Measurements from ENCODE around the gene SH3GL3.

DNA sequence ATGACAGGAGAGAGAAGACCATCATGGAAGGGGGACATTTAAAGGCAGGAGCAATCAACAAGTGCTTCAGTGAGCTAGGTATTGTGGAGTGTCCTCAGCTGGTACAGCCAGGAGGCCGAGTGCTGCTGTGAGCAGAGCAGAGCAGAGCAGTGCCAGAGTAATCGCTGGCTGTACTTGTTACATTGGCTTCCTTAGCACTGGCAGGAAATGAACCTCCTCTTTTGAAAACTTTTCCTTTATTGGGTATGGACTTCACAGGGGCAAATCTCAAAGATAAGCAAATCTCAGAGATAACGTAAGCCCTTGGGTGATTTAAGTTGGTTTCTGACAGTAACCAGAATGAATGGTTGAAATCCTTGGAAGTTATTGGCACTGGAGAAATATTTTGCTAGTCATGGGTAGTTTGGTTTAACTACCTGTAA is 2.1 kb downstream of the SH3GL3 start:
- TF ChIP-seq CTCF (IDR thresholded peaks at IDR 0.05; ENCODE audit: control extremely low read depth in 1 of 3, insufficient read depth in 1 of 3, low read depth in 1 of 3, low read length in 3 of 3): no peak
- TF ChIP-seq RXRA (IDR thresholded peaks at IDR 0.05; ENCODE audit: insufficient read depth, low read depth, low read length): no peak
- TF ChIP-seq POLR2A (IDR thresholded peaks at IDR 0.05; ENCODE audit: control extremely low read depth in 1 of 2, low read depth in 2 of 2, low read length in 2 of 2): no peak
- no peak for TF ChIP-seq BCL11A (IDR thresholded peaks at IDR 0.05; ENCODE audit: low read depth in 2 of 2, low read length in 2 of 2)
- TF ChIP-seq SIN3A (conservative IDR thresholded peaks at IDR 0.05 in 1 of 2, IDR thresholded peaks at IDR 0.05 in 1 of 2; ENCODE audit: low read depth in 1 of 2, low read length in 2 of 2): no peak
- no peak for TF ChIP-seq GABPA (IDR thresholded peaks at IDR 0.05; ENCODE audit: borderline replicate concordance, insufficient read depth, low read length)
- no peak for TF ChIP-seq JUN (IDR thresholded peaks at IDR 0.05; ENCODE audit: low read depth, low read length)
- TF ChIP-seq JUND (IDR thresholded peaks at IDR 0.05; ENCODE audit: low read length): no peak
- TF ChIP-seq MAX (IDR thresholded peaks at IDR 0.05): no peak
- no peak for TF ChIP-seq SUZ12 (IDR thresholded peaks at IDR 0.05; ENCODE audit: low read length)
- TF ChIP-seq ATF3 (IDR thresholded peaks at IDR 0.05; ENCODE audit: insufficient read depth, low read depth, low read length): no peak

Measured in H1 (cell line).